ENCODE results near the gene CBX7. TPM values are rescaled to one million over a fixed set of nuclear protein-coding genes. Genes with fewer than 3 reads are reported as not detected.

CBX7 gene
- polyA plus RNA-seq, 3 donors = 7.5 to 8.2 (median 7.7) TPM

DNA sequence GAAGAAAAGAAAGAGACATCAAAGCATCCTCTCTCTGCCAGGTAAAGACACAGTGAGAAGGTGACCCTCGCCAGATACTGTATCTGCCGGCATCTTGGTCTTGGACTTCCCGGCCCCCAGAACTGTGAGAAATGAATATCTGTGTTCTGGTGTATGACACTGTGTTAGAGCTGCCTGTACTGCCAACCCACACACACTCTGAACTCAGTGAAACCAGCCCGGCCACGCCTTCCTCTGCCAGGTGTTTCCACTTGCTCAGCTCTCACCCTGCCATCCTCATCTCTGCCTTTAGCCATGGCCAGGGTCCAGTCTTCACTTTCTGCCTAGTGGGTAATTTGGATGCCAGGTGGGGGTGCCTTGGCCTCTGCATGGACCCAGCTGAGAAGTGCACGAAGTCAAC lies 24.0 kb downstream of the CBX7 start:
- DNase-seq (ENCODE audit: low read depth in 3 of 3, low spot score in 2 of 3) = no peak

DNA sequence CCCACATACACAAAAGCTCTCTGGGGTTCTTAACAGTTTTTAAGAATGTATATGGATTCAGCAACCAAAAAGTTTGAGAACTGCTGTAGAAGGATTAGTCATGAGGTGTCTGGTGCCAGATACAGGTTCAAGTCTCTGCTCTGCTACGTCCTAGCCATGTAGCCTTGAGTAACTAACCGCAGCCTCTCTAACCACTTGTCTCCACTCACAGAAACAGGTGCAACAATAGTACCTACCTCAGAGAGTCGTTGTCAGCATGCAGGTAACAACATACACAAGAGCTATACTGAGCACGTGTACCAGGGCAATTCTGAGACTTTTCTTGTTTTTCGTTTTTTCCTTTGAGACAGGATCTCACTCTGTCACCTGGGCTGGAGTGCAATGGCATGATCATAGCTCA lies 26.9 kb downstream of the CBX7 start:
- DNase-seq (ENCODE audit: low read depth in 3 of 3, low spot score in 2 of 3) = no peak

DNA sequence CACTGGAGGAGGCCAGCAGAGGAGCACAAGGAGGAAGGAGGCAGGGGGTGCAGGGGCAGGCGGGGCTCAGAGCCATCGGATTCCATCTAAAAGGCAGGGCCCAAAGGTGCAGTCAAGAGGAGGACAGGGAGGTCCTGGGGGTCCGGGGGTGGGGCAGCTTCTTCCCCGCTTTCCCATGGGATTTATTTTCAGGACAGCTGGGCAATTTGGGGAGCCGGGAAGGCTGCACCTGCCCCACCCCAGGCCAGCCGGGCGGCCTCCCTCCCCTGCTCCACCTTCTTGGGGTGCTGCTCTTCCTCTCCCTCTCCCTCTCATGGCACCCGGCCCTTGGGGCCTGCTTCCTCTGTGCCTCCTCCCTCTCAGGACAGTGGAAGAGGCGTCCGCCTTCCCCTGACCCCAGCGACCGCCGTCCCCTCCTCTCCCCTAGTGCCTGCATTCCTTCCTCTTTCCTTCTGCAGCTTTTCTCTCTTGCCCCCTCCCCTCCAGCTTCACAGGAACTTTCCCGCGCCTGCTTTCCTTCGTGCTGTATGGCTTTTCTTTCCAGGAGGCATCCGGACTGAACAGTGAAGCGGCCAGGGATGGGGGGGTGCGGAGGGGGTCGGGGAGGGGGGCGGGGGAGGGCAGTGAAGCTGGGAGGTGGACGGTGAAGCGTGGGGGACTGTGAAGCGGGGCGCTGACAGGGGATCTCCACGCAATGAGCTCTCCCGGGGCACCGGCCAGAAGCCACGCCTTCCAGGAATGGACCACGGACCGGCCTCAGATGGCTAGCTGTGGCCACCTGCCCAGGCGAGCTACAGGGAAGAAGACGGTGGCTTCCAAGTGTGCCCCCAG lies 28.5 kb downstream of the CBX7 start:
- no peak for DNase-seq (ENCODE audit: low read depth in 3 of 3, low spot score in 2 of 3)

DNA sequence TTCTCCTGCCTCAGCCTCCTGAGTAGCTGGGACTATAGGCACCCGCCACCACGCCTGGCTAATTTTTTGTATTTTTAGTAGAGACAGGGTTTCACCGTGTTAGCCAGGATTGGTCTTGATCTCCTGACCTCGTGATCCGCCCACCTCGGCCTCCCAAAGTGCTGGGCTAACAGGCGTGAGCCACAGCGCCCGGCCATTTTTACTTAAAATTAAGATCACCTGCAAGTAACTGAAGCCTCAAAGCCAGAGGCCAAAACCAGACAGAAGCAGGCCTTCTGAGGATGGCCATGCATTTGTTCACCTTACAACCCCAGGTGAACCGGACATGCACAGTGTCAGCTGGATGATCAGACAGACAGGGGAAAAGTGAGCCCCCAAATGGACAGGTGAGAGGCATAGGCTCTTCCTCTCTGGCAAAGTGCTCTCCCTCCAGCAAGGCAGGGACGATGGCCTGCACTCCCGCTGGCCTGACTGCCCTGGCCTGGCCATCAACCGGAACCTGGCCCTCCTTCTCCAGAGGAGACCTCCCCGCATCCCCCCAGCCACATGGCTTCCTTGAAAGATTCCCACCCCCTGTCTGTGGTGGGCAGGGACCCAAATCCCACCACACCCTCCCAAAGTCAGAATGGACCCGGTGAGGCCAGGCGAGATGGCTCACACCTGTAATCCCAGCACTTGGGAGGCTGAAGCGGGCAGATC lies 29.6 kb downstream of the CBX7 start:
- DNase-seq (ENCODE audit: low read depth in 3 of 3, low spot score in 2 of 3) = no peak

DNA sequence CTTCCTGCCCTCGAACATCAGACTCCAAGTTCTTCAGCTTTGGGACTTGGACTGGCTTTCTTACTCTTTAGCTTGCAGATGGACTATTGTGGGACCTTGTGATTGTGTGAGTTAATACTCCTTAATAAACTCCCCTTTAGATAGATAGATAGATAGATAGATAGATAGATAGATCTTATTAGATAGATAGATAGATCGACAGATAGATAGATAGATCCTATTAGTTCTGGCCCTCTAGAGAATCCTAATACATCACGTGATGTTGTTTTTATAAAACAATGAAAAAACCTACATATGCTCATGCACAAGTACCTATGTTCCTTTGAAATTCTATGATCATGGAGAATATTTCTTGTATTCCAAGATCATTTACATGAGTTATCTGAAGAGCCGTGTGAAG lies 31.5 kb downstream of the CBX7 start:
- no peak for DNase-seq (ENCODE audit: low read depth in 3 of 3, low spot score in 2 of 3)

DNA sequence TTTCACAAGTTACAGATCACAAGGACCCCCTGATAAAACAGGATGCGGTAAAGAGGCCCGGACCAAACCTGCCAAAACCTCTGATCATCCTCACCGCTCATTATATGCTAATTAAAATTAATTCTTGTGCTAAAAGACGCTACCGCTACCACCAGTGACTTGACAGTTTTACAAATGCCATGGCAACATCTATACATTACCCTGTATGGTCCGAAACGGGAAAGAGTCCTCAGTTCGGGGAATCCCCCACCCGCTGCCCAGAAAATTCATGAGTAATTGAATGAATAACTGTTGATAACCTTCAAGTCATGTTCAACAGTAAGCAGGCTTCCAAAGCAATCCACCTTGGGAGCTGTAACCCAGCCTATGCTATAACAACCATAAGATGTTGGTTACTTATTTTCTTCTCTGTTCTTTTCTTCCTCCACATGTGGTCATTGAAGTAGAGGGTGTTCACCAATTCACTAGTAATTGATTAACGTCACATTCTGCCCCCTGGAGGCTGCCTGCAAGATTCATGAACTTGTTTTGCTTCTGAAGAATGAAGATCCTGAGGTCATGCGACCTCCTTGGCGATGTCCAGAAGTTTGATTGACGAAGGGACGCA lies 34.8 kb downstream of the CBX7 start:
- no peak for DNase-seq (ENCODE audit: low read depth in 3 of 3, low spot score in 2 of 3)

DNA sequence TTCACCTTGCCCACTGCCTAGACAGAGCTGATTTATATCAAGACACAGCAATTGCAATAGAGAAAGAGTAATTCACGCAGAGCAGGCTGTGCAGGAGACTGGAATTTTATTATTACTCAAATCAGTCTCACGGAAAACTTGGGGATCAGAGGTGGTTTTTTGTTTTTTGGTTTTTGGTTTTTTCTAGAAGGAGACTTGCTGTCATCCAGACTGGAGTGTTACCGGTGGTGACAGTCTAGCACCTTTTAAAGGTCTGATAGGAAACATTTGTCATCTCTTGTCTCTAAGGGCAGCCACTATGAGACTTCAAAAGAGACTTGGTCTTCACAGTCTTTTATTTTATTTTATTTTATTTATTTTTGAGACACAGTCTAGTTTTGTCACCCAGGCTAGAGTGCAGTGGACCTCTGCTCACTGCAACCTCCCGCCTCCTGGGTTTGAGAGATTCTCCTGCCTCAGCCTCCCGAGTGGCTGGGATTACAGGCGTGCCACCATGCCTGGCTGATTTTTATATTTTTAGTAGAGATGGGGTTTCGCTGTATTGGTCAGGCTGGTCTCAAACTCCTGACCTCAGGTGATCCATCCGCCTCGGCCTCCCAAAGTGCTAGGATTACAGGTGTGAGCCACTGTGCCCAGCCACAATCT lies 36.4 kb downstream of the CBX7 start:
- DNase-seq (ENCODE audit: low read depth in 3 of 3, low spot score in 2 of 3) = no peak

DNA sequence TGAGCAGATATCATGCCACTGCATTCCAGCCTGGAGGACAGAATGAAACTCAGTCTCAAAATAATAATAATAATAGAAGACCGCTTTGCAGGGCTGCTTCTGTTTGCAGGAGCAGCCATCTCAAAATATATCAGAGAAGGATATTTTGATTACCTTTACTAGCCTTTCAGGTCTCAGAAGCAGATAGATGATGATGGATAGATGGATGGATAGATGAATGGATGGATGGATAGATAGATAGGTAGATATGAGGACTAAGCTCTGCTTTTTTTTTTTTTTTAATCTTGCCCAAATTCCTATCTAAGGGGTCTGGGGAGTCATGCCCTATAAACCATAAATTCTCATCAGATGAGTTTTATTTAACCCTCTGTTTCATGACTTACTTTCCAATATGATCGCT lies 36.9 kb downstream of the CBX7 start:
- DNase-seq (ENCODE audit: low read depth in 3 of 3, low spot score in 2 of 3) = no peak

DNA sequence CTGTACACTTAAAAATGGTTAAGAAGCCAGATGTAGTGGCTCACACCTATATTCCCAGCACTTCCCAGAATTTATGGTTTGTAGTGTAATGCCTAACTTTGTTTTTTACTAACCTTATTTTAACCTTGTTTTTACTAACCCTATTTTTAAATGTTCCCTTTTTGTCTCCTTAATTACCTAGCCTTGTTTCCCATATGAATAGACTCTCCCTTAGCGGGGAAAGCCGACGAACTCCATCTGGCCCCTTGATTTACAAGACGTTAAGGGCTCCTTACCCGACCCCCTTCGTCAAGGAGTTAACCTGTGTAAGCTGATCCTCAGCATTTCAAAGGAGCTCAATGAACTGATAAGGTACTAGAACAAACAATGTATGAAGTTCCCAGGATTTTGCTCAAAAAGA lies 38.4 kb downstream of the CBX7 start:
- DNase-seq (ENCODE audit: low read depth in 3 of 3, low spot score in 2 of 3) = no peak

DNA sequence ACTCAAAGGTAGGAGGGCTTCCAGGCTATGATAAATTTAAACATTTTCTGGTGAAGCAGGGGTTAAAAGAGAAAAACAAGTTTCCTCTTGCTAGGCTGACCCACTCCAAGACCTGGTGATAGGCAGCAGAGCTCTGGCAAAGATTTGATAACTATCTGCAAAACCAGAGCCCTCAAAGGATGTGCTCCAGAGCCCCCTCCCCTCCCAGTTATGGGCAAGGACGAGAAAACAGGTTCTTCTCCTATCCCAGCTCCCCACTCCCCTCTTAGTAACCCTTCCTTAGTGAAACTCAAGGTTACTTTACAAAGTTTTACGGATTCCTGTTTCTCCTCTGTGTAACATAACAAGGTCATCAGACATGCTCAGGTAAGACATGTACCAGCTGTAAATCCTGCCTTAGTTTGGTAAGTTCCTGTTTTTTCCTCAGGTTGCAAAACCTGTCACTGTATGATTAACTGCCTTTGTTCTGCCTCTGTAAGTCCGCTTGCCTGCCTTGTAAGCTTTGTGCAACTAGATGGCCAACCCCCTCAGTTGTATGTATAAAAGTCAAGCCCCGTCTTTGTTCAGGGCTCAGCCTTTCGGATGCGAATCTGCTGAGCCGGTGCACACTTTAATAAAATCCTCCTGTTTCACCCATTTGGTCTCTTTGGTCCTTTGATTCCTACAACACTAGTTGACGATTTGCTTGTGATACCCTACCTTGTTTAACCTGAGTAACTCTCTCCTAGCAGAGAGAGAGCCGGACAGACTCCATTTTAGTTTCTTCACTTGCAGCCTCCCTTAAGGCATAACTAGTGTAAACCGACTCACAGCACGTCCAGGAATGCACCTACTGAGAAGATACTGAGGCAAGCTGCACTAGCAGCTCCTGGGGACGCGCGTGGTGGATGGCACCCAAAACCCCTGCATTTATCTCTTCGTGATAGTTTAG lies 41.6 kb downstream of the CBX7 start:
- no peak for DNase-seq (ENCODE audit: low read depth in 3 of 3, low spot score in 2 of 3)

DNA sequence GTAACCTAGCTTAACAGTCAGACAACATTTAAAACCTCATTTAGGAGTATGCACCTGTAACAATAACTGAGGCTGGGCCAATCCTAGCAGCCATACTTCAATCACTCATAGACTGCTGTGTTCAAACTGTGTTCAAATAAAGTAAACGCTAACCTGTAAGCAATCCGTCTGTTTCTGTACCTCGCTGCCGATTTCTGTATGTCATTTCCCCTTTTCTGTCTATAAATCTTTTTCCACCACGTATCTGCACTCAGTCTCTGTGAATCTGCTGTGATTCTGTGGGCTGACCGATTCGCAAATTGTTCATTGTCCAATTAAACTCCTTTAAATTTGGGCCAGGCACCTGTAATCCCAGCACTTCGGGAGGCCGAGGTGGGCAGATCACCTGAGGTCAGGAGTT lies 43.1 kb downstream of the CBX7 start:
- DNase-seq (ENCODE audit: low read depth in 3 of 3, low spot score in 2 of 3) = no peak

DNA sequence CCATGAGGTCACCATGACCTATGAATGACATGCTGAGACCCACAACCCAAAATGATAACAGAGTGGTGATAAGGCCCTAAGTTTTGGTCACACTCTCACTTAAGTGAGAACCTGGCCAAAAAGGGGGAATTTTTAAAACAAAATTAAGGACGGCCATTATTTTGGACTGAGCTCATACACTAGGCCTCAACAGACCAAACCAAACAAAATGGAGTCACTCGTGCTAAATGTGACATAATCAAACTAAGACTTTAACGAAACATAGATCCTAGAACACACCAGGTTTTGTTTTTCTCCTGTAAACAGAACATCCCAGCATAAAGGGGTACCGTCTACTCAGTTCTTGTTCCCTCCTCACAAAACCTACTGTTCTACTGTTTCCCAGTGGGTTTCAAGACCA lies 44.0 kb downstream of the CBX7 start:
- DNase-seq (ENCODE audit: low read depth in 3 of 3, low spot score in 2 of 3) = no peak

DNA sequence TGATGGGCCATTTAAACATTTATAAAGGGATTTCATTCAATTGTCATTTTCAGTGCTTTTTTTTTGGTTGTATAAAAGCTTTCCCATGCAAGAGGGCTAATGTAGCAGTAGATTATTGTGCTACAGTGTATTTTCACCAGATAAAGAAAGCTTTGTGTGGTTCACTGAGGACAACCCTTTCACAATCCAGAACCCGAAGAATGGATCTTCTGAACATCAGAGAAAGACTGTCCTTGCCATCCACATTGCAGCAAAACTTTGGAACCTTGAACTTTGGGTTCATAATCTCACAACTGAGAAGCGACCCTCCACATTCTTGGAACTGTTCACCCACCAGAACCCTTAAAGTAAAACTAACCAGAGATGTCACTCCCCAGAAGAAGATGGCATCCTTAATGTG lies 46.2 kb downstream of the CBX7 start:
- DNase-seq (ENCODE audit: low read depth in 3 of 3, low spot score in 2 of 3) = no peak

DNA sequence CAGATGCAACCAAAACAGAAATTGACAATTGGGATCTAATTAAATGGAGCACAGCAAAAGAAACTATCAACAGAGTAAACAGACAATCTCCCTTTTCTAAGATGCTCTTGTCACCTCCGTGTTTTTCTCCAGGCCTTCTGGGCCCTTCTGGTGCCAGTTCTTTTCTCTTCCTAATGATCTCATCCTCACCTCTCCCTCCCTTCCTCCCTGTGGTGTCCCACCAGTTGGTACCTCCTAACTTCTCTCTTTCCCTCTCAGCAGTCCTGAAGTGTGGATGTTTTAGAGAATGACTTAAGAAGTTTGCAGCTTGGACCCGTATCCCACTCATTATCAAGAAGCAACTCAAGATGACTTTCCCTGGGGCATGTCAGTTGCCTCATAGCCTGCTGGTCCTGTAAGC lies 49.0 kb downstream of the CBX7 start:
- DNase-seq (ENCODE audit: low read depth in 3 of 3, low spot score in 2 of 3) = no peak

DNA sequence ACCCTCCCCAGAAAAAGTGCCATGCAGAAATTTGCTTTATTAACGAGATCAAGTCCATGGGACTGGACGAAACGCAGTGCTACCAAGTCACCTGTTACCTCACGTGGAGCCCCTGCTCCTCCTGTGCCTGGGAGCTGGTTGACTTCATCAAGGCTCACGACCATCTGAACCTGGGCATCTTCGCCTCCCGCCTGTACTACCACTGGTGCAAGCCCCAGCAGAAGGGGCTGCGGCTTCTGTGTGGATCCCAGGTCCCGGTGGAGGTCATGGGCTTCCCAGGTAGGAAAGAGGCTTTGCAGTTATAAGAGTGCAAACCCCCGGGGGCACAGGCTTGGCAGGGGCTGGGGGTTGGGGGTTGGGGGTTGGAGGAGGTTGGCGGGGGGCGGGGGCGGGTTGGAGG lies 51.3 kb downstream of the CBX7 start:
- DNase-seq (ENCODE audit: low read depth in 3 of 3, low spot score in 2 of 3) = no peak

DNA sequence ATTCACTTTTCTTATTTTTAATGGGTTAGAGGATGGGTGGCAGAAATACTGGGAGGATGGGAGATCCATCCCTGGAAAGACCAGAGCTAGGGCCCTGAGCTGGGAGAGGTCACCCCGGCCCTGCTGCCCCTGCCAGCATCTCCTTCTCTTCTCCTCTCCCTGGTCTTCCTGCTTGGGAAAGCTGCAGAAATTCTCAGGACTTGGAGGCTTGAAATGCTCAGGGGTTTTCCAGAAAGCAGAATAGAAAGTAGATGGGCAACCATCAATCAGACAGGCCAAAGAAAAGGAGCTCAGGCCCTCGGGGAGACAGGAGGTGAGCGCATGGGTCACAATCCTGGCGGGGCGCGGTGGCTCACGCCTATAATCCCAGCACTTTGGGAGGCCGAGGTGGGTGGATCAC lies 53.9 kb downstream of the CBX7 start:
- DNase-seq (ENCODE audit: low read depth in 3 of 3, low spot score in 2 of 3) = no peak

DNA sequence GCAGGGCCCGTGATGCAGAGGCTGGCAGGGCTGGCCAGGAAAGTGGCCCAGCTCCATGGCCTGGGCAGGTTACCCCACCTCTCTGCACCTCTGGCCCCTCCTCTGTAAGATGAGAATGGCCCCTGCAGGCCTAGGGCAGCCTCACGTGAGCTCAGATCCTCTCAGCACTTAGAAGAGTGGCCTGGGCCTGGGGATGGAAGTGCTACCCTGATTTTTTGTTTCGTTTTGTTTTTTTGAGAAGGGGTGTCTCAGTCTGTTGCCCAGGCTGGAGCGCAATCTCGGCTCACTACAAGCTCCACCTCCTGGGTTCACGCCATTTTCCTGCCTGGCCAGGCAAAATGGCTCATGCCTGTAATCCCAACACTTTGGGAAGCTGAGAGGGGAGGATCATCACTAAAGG lies 54.5 kb downstream of the CBX7 start:
- no peak for DNase-seq (ENCODE audit: low read depth in 3 of 3, low spot score in 2 of 3)

DNA sequence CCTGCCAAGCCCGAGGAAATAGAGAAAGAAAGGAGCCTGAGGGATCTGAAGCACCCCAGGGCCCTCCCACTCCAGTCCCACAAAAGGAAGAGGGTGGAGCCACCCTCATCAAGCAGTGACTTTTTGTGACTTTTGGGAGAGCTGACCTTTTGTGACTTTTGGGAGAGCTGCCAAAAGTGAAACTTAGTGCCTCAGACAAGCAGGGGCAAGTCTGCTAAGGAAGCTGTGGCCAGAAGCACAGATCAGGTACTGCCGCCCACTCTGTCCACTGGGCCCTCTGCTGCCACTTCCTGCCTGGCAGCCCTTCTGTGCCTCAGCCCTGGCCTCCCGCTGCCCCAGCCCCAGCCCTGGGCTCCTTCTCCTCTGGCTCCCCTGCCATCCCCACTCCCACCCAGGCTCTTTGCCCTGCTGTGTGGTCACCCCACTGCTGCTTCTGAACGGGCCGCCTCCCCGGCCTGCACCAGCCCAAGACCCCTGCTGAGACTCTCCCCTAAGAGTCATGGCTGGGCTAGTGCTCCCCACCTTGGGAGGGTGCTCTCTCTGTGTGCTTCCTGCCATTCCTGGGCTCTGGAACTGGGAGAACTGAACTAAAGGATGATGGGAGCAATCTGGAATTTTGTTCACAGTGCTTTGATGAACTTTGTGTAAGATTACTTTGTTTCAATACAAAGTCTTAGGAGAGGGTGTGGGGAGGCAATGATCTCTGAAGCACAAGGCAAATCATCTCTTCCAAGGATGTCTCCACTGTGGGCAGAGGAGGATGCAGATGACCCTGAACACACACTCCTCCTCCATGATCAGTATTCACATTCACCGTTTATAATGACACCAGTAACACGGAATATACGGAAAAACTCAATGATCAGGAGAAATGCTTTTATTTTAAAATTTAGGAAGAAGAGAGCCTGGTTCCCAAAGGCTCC lies 55.1 kb downstream of the CBX7 start, which contains the start of gene APOBEC3H:
APOBEC3H (plus strand) TSS at position 147 of the 923 bp plus-strand sequence. CDS start 3,035 bp downstream, outside the sequence.
- no peak for DNase-seq (ENCODE audit: low read depth in 3 of 3, low spot score in 2 of 3)

DNA sequence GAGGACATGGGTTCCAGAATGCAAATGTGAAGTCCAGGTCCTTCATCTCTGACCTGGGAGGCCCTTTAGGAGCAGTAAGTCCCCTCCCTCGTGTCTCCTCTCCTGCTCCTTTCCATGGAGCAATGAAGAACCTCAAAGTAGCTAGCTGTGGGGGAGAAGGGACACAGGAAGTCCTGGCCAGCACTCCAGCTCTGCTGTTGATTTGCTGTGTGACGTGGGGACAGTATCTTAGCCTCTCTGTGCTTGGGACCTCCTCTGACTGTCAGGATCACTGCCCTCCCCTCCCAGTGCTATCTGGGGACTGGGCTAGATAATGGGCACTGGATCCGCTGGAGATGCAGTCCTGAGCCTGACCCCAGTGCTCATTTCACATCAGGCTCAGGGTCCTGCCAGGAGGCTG lies 56.5 kb downstream of the CBX7 start:
- no peak for DNase-seq (ENCODE audit: low read depth in 3 of 3, low spot score in 2 of 3)

All from right renal cortex interstitium (tissue), 3 donors.